ENCODE measurements around the gene ZEB2. TPM values are rescaled to one million over a fixed set of nuclear protein-coding genes. Genes with fewer than 3 reads are reported as not detected.

ZEB2 gene
- total and polyA plus RNA-seq, 5 donors from 2014 or later, result 0.23 to 18.1 (median 0.41) TPM; not detected in 1

- Histone ChIP-seq H3K36me3 (ENCODE audit: control insufficient read depth, insufficient read depth, low read length) (no peaks in the 10 kb centered on the region), H3K4me3 (ENCODE audit: low read depth, low read length) (no peak overlapping the region), H3K27ac (ENCODE audit: insufficient read depth, low read length, poor library complexity, severe bottlenecking) (no peak overlapping the region), H3K9me3 (ENCODE audit: control insufficient read depth in 2 of 2, low read length in 2 of 2) (no peaks in the 10 kb centered on the region), H3K4me1 (ENCODE audit: control insufficient read depth, insufficient read depth, low read length, poor library complexity, severe bottlenecking) (peaks cover 4% of the 10 kb centered on the region), H3K27me3 (ENCODE audit: control insufficient read depth, insufficient read depth, low read length) (peaks cover 2% of the 10 kb centered on the region)
- Mint-ChIP-seq H3K4me3 (no peak overlapping the region), H3K36me3 (no peaks in the 10 kb centered on the region), H3K9me3 (peaks cover 0 to 2% (median 0%) of the 10 kb centered on the region in 7 donors), H3K4me1 (peaks cover 0 to 5% (median 2%) of the 10 kb centered on the region in 4 donors), H3K27me3 (peaks cover 19% of the 10 kb centered on the region), H3K27ac (no peak overlapping the region)
- peak in 1 of 3 donors; percentile 1 for DNase-seq
- no peak for ATAC-seq (ENCODE audit: low read depth in 2 of 2)
Measured at GRCh38 chr2:144553379-144553778, 33.5 kb upstream of the ZEB2 start.

DNA sequence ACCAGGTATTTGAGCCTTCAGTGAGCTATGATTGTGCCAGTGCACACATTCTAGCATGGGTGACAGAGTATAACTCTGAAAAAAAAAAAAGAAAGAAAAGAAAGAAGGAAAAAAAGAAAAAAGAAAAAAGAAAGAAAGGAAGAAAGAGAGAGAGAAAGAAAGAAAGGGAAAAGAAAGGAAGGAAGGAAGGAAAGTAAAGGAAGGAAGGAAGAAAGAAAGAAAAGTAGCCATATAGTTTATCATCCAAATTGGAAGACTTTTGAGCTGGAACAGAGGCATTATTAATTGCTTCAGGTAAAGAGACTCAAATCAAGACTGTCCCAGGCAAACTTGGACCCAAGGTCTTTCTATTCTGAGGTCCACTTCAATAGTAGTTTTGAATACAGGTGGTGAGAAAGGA, 32.9 kb upstream of the ZEB2 start:
- Histone ChIP-seq H3K4me1 (ENCODE audit: control insufficient read depth, insufficient read depth, low read length, poor library complexity, severe bottlenecking) (peaks cover 4% of the 10 kb centered on the region), H3K9me3 (ENCODE audit: control insufficient read depth in 2 of 2, low read length in 2 of 2) (no peaks in the 10 kb centered on the region), H3K27ac (ENCODE audit: insufficient read depth, low read length, poor library complexity, severe bottlenecking) (no peak overlapping the region), H3K27me3 (ENCODE audit: control insufficient read depth, insufficient read depth, low read length) (peaks cover 2% of the 10 kb centered on the region), H3K36me3 (ENCODE audit: control insufficient read depth, insufficient read depth, low read length) (no peaks in the 10 kb centered on the region), H3K4me3 (ENCODE audit: low read depth, low read length) (no peak overlapping the region)
- Mint-ChIP-seq H3K36me3 (no peaks in the 10 kb centered on the region), H3K4me3 (no peak overlapping the region), H3K9me3 (peaks cover 0 to 2% (median 0%) of the 10 kb centered on the region in 7 donors), H3K4me1 (peaks cover 0 to 10% (median 8%) of the 10 kb centered on the region in 4 donors), H3K27me3 (peaks cover 25% of the 10 kb centered on the region), H3K27ac (no peak overlapping the region)
- ATAC-seq (ENCODE audit: low read depth in 2 of 2), result no peak
- no peak for DNase-seq

- Histone ChIP-seq H3K9me3 (ENCODE audit: control insufficient read depth in 2 of 2, low read length in 2 of 2) (no peaks in the 10 kb centered on the region), H3K4me3 (ENCODE audit: low read depth, low read length) (no peak overlapping the region), H3K4me1 (ENCODE audit: control insufficient read depth, insufficient read depth, low read length, poor library complexity, severe bottlenecking) (peaks cover 4% of the 10 kb centered on the region), H3K27me3 (ENCODE audit: control insufficient read depth, insufficient read depth, low read length) (peaks cover 2% of the 10 kb centered on the region), H3K36me3 (ENCODE audit: control insufficient read depth, insufficient read depth, low read length) (no peaks in the 10 kb centered on the region), H3K27ac (ENCODE audit: insufficient read depth, low read length, poor library complexity, severe bottlenecking) (no peak overlapping the region)
- peaks cover 0 to 11% (median 8%) of the 10 kb centered on the region in 4 donors for H3K4me1 Mint-ChIP-seq
- no peak overlapping the region for H3K27ac Mint-ChIP-seq
- peaks cover 0 to 2% (median 0%) of the 10 kb centered on the region in 7 donors for H3K9me3 Mint-ChIP-seq
- no peak overlapping the region for H3K4me3 Mint-ChIP-seq
- H3K27me3 Mint-ChIP-seq, result peaks cover 31% of the 10 kb centered on the region
- H3K36me3 Mint-ChIP-seq, result no peaks in the 10 kb centered on the region
- DNase-seq, result no peak
- ATAC-seq (ENCODE audit: low read depth in 2 of 2), result no peak
Measured at GRCh38 chr2:144550911-144551310, 31.0 kb upstream of the ZEB2 start.

GRCh38 chr2:144550084-144550483, 30.2 kb upstream of the ZEB2 start:
- peaks cover 4% of the 10 kb centered on the region for H3K4me1 ChIP-seq (ENCODE audit: control insufficient read depth, insufficient read depth, low read length, poor library complexity, severe bottlenecking)
- no peak overlapping the region for H3K27ac ChIP-seq (ENCODE audit: insufficient read depth, low read length, poor library complexity, severe bottlenecking)
- Mint-ChIP-seq H3K27me3 (peaks cover 34% of the 10 kb centered on the region), H3K27ac (no peak overlapping the region), H3K4me3 (no peak overlapping the region), H3K4me1 (peaks cover 0 to 11% (median 8%) of the 10 kb centered on the region in 4 donors), H3K9me3 (no peaks in the 10 kb centered on the region), H3K36me3 (no peaks in the 10 kb centered on the region)
- DNase-seq (no peak), ATAC-seq (ENCODE audit: low read depth in 2 of 2) (no peak)
- no peak overlapping the region for H3K4me3 ChIP-seq (ENCODE audit: low read depth, low read length)
- H3K36me3 ChIP-seq (ENCODE audit: control insufficient read depth, insufficient read depth, low read length), result no peaks in the 10 kb centered on the region
- no peaks in the 10 kb centered on the region for H3K9me3 ChIP-seq (ENCODE audit: control insufficient read depth in 2 of 2, low read length in 2 of 2)
- H3K27me3 ChIP-seq (ENCODE audit: control insufficient read depth, insufficient read depth, low read length), result peaks cover 2% of the 10 kb centered on the region

GRCh38 chr2:144548532-144549191, 28.7 kb upstream of the ZEB2 start:
- Histone ChIP-seq H3K27me3 (ENCODE audit: control insufficient read depth, insufficient read depth, low read length) (peaks cover 2% of the 10 kb centered on the region), H3K4me3 (ENCODE audit: low read depth, low read length) (no peak overlapping the region), H3K36me3 (ENCODE audit: control insufficient read depth, insufficient read depth, low read length) (no peaks in the 10 kb centered on the region), H3K27ac (ENCODE audit: insufficient read depth, low read length, poor library complexity, severe bottlenecking) (no peak overlapping the region), H3K9me3 (ENCODE audit: control insufficient read depth in 2 of 2, low read length in 2 of 2) (no peaks in the 10 kb centered on the region), H3K4me1 (ENCODE audit: control insufficient read depth, insufficient read depth, low read length, poor library complexity, severe bottlenecking) (peaks cover 4% of the 10 kb centered on the region)
- peak in 2 of 3 donors; percentile 34 to 40 for DNase-seq
- Mint-ChIP-seq H3K27me3 (peaks cover 28% of the 10 kb centered on the region), H3K4me1 (peaks cover 0 to 11% (median 8%) of the 10 kb centered on the region in 4 donors), H3K4me3 (no peak overlapping the region), H3K27ac (no peak overlapping the region), H3K9me3 (no peaks in the 10 kb centered on the region), H3K36me3 (no peaks in the 10 kb centered on the region)
- ATAC-seq (ENCODE audit: low read depth in 2 of 2), result peak; percentile 61 to 67

- DNase-seq (no peak), ATAC-seq (ENCODE audit: low read depth in 2 of 2) (no peak)
- peaks cover 31% of the 10 kb centered on the region for H3K27me3 Mint-ChIP-seq
- no peak overlapping the region for H3K27ac ChIP-seq (ENCODE audit: insufficient read depth, low read length, poor library complexity, severe bottlenecking)
- no peaks in the 10 kb centered on the region for H3K9me3 ChIP-seq (ENCODE audit: control insufficient read depth in 2 of 2, low read length in 2 of 2)
- H3K27ac Mint-ChIP-seq, result no peak overlapping the region
- H3K4me1 Mint-ChIP-seq, result peaks cover 0 to 11% (median 8%) of the 10 kb centered on the region in 4 donors
- H3K4me3 ChIP-seq (ENCODE audit: low read depth, low read length), result no peak overlapping the region
- H3K36me3 ChIP-seq (ENCODE audit: control insufficient read depth, insufficient read depth, low read length), result no peaks in the 10 kb centered on the region
- H3K9me3 Mint-ChIP-seq, result no peaks in the 10 kb centered on the region
- H3K27me3 ChIP-seq (ENCODE audit: control insufficient read depth, insufficient read depth, low read length), result no peaks in the 10 kb centered on the region
- H3K36me3 Mint-ChIP-seq, result no peaks in the 10 kb centered on the region
- H3K4me1 ChIP-seq (ENCODE audit: control insufficient read depth, insufficient read depth, low read length, poor library complexity, severe bottlenecking), result peaks cover 4% of the 10 kb centered on the region
- no peak overlapping the region for H3K4me3 Mint-ChIP-seq
Measured at GRCh38 chr2:144548088-144548487, 28.2 kb upstream of the ZEB2 start.

DNA sequence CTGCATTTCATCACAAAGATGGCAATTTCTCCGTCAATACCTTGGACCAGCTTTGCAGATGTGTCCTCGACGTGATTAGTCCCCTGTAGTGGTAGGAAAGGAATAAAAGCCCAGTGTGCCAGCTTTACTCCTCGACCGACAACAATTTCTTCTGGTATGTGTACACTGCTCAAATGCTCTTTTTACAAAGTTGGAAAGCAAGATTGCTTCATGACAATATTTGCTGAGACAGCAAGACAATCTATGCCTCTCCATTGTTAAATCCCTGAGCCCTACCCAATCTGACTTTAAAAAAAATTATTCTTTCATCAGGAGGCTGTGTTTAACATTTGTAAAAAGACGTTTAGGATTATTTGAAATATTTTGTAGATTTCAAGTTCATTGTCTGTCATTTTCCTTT, 27.6 kb upstream of the ZEB2 start:
- H3K4me1 ChIP-seq (ENCODE audit: control insufficient read depth, insufficient read depth, low read length, poor library complexity, severe bottlenecking), result peaks cover 4% of the 10 kb centered on the region
- H3K4me3 Mint-ChIP-seq, result no peak overlapping the region
- H3K9me3 Mint-ChIP-seq, result peaks cover 0 to 1% (median 0%) of the 10 kb centered on the region in 7 donors
- H3K36me3 Mint-ChIP-seq, result no peaks in the 10 kb centered on the region
- no peaks in the 10 kb centered on the region for H3K9me3 ChIP-seq (ENCODE audit: control insufficient read depth in 2 of 2, low read length in 2 of 2)
- H3K4me3 ChIP-seq (ENCODE audit: low read depth, low read length), result no peak overlapping the region
- H3K27me3 Mint-ChIP-seq, result peaks cover 28% of the 10 kb centered on the region
- H3K27me3 ChIP-seq (ENCODE audit: control insufficient read depth, insufficient read depth, low read length), result no peaks in the 10 kb centered on the region
- DNase-seq (no peak), ATAC-seq (ENCODE audit: low read depth in 2 of 2) (no peak)
- H3K4me1 Mint-ChIP-seq, result peaks cover 0 to 11% (median 8%) of the 10 kb centered on the region in 4 donors
- H3K27ac ChIP-seq (ENCODE audit: insufficient read depth, low read length, poor library complexity, severe bottlenecking), result no peak overlapping the region
- no peaks in the 10 kb centered on the region for H3K36me3 ChIP-seq (ENCODE audit: control insufficient read depth, insufficient read depth, low read length)
- no peak overlapping the region for H3K27ac Mint-ChIP-seq

DNA sequence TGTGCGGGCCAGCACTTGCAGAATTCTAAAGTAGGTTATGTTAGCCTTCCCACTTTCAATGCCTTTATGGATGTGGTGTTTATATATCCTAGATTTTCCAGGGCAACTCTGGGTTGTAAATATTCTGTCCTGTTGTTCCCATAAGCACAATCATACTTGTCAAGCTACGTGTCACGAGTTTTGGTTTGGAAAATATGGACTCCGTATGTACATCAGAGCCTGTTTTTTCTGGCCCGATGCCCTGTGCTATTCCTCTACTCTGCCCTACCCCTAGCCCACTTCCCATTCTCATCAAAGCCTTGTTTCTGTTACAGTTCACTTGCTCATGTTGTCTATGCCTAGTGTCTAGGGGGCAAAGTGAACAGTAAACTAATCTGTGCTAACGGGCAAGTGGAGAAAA, 27.0 kb upstream of the ZEB2 start:
- Mint-ChIP-seq H3K27me3 (peaks cover 26% of the 10 kb centered on the region), H3K4me1 (peaks cover 0 to 11% (median 8%) of the 10 kb centered on the region in 4 donors), H3K27ac (no peak overlapping the region), H3K9me3 (peaks cover 0 to 1% (median 0%) of the 10 kb centered on the region in 7 donors), H3K4me3 (no peak overlapping the region), H3K36me3 (no peaks in the 10 kb centered on the region)
- no peaks in the 10 kb centered on the region for H3K27me3 ChIP-seq (ENCODE audit: control insufficient read depth, insufficient read depth, low read length)
- H3K36me3 ChIP-seq (ENCODE audit: control insufficient read depth, insufficient read depth, low read length), result no peaks in the 10 kb centered on the region
- H3K9me3 ChIP-seq (ENCODE audit: control insufficient read depth in 2 of 2, low read length in 2 of 2), result no peaks in the 10 kb centered on the region
- no peak overlapping the region for H3K27ac ChIP-seq (ENCODE audit: insufficient read depth, low read length, poor library complexity, severe bottlenecking)
- DNase-seq (no peak), ATAC-seq (ENCODE audit: low read depth in 2 of 2) (no peak)
- peaks cover 4% of the 10 kb centered on the region for H3K4me1 ChIP-seq (ENCODE audit: control insufficient read depth, insufficient read depth, low read length, poor library complexity, severe bottlenecking)
- no peak overlapping the region for H3K4me3 ChIP-seq (ENCODE audit: low read depth, low read length)
